ENCODE results near the gene TMEM243.
A peak's percentile ranks its signal among the peaks of the same experiment; 100 is the strongest.

Gene TMEM243

GRCh38 chr7:87147500-87147899, 72.0 kb downstream of the TMEM243 start:
- H3K27me3 ChIP-seq, result no peaks in the 10 kb centered on the region
- H3K36me3 ChIP-seq, result no peaks in the 10 kb centered on the region
- H3K4me1 ChIP-seq, result peaks cover 0 to 9% (median 0%) of the 10 kb centered on the region in 4 donors
- no peak for DNase-seq
- intact Hi-C loops (cut with DNase I; ENCODE audit: low total_unique reads), result loop anchor here (5.0 kb wide), 1 partner anchor 220 kb away; no protein-coding TSS in a partner anchor
- TF ChIP-seq CTCF (IDR thresholded peaks at IDR 0.05), result no peak
- no peaks in the 10 kb centered on the region for H3K9me3 ChIP-seq
- no peak overlapping the region for H3K27ac ChIP-seq
- no peak overlapping the region for H3K4me3 ChIP-seq

DNA sequence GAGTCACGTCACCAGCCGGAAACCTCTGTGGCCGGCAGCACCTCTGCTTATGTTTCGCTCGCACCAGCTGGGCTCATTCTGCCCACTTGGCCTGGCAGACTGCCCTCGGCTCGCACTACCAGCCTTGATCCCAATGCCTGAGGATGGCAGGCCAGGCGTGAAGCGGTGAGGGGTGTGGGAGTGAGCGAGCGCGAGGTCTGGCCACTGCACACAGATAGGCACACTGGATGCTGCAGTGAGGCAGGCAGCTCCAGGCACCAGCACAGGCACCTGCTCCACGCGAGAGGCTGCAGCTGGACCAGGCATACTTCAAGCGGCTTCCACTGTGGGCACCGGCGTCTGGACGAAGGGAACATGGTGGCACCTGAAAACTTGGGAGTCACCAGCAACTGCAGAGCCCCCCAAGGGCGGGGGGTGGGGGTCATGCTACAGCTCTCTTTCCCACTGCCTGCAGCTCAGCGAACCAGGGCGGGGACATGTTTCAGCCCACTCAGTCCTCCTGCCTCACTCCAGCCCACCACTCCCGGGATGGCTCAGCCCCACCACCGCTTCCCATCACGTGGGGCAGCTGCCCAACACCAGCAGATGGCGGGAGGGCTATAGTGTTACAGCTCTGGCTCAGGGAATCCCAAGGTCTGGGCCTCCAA, 72.7 kb downstream of the TMEM243 start:
- Histone ChIP-seq H3K4me3 (no peak overlapping the region), H3K9me3 (no peaks in the 10 kb centered on the region), H3K36me3 (no peaks in the 10 kb centered on the region), H3K27ac (no peak overlapping the region), H3K4me1 (peaks cover 0 to 9% (median 0%) of the 10 kb centered on the region in 4 donors), H3K27me3 (no peaks in the 10 kb centered on the region)
- DNase-seq, result peak in 1 of 2 donors; percentile 56
- intact Hi-C loops (cut with DNase I; ENCODE audit: low total_unique reads), result loop anchor here (5.0 kb wide), 1 partner anchor 220 kb away; no protein-coding TSS in a partner anchor
- no peak for TF ChIP-seq CTCF (IDR thresholded peaks at IDR 0.05)

Measured in tibial artery (tissue), 4 donors.